IPS-15b (cell line): ENCODE data around the gene HTR6.

Source experiments
- H3K27me3 ChIP-seq: one replicate; pipeline ENCODE4 v1.6.1; 2013; ENCODE audit warnings: low read length; ENCODE audit not compliant: control insufficient read depth, insufficient read depth
- H3K36me3 ChIP-seq: one replicate; pipeline ENCODE4 v1.6.1; 2013; ENCODE audit warnings: low read length; ENCODE audit not compliant: control insufficient read depth, insufficient read depth
- H3K4me1 ChIP-seq: one replicate; pipeline ENCODE4 v1.6.1; 2013; ENCODE audit warnings: mild to moderate bottlenecking, low read length; ENCODE audit not compliant: control insufficient read depth, insufficient read depth
- H3K4me3 ChIP-seq: one replicate; pipeline ENCODE4 v1.5.1; 2013; ENCODE audit warnings: low read depth, low read length
- H3K9ac ChIP-seq: one replicate; pipeline ENCODE4 v1.6.1; 2013; ENCODE audit warnings: low read depth, mild to moderate bottlenecking, low read length
- H3K9me3 ChIP-seq: one replicate; pipeline ENCODE4 v1.6.1; 2013; ENCODE audit warnings: mild to moderate bottlenecking, low read length; ENCODE audit not compliant: control insufficient read depth, insufficient read depth

Gene HTR6

DNA sequence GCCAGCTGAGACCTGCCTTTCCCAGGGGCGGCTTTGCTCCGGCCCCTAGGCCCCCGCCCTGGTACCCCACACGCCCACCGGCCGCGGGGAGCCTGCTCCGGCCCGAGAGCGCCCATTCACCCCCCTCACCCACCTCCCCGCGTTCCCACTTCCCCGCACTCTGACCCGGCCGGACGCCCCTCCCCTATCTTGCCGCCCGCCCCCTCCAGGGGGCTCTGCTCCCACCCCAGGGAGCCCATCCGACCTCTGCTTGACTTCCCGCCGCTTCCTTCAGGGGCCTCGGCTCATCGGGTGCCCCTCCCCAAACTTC, 466 bp downstream of the HTR6 start:
- Histone ChIP-seq H3K4me3 (peak overlapping the region; percentile 46), H3K4me1 (no peaks in the 10 kb centered on the region), H3K9ac (no peak overlapping the region), H3K9me3 (no peaks in the 10 kb centered on the region), H3K36me3 (no peaks in the 10 kb centered on the region), H3K27me3 (peaks cover 56% of the 10 kb centered on the region)

- Histone ChIP-seq H3K27me3 (peaks cover 56% of the 10 kb centered on the region), H3K9me3 (no peaks in the 10 kb centered on the region), H3K9ac (no peak overlapping the region), H3K4me3 (peak overlapping the region; percentile 46), H3K4me1 (no peaks in the 10 kb centered on the region), H3K36me3 (no peaks in the 10 kb centered on the region)
These were observed 1.1 kb downstream of the HTR6 start for GRCh38 chr1:19665496-19666465.

DNA sequence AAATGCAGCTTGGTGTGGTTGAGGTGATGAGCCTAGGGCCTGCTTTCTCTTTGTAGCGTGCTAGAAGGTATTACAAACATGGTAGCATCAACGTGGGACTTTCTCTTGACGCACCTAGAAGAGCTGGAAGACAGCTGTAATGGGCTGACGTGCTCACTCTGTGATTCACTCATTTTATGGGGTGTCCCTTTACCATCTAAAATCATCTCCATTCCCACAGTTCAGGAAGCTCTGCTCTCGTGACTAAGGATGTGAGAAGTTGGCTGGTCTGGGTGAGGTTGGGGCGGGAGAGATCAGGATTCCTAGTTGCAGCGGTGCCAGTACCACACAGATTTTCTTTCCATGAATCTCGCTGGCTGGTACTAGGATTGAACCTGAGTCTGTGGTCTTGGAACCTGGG, 4.2 kb downstream of the HTR6 start:
- no peak overlapping the region for H3K4me3 ChIP-seq
- no peaks in the 10 kb centered on the region for H3K36me3 ChIP-seq
- no peaks in the 10 kb centered on the region for H3K9me3 ChIP-seq
- no peak overlapping the region for H3K9ac ChIP-seq
- H3K27me3 ChIP-seq, result peaks cover 50% of the 10 kb centered on the region
- no peaks in the 10 kb centered on the region for H3K4me1 ChIP-seq

DNA sequence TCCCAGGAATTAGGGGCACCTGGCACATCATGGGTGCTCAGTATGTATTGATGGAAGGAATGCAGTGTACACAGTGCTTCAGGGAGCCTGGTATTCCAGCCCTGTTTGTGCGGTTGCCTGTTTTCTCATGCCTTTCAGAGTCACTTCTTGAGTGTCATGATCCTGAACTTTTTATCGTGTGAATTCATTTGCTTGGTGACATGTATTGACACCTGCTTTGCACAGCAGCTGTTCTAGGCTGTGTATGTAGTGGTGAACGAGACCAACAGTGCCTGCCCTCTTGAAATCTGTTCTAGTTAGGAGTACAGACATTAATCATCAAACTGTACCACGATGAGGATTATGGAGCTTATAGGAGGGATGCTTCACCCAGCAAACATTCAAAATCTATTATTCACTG, 6.1 kb downstream of the HTR6 start:
- Histone ChIP-seq H3K9me3 (no peaks in the 10 kb centered on the region), H3K9ac (no peak overlapping the region), H3K36me3 (no peaks in the 10 kb centered on the region), H3K27me3 (peaks cover 48% of the 10 kb centered on the region), H3K4me1 (no peaks in the 10 kb centered on the region), H3K4me3 (no peak overlapping the region)

GRCh38 chr1:19672237-19672636, 7.6 kb downstream of the HTR6 start:
- peaks cover 37% of the 10 kb centered on the region for H3K27me3 ChIP-seq
- no peaks in the 10 kb centered on the region for H3K4me1 ChIP-seq
- H3K9ac ChIP-seq, result no peak overlapping the region
- no peaks in the 10 kb centered on the region for H3K9me3 ChIP-seq
- H3K4me3 ChIP-seq, result no peak overlapping the region
- no peaks in the 10 kb centered on the region for H3K36me3 ChIP-seq

DNA sequence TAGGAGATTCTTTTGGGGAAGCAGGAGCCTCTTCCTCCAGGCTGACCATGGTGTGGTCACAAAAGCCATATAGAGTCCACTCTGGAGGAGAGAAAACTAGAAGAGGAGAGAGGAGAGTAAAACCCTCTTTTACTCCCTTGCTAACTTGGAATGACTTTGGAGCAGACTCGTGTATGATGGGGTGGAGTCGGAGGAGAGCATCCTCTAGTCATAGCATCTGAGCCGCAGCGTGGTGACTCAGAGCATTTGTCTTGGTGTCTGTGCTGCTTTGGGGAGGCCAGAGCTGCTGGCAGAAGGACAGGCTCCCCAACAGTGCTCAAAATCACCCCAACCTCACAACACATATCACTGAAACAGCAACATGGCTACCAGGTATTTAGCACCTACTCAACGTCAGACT, 11.1 kb downstream of the HTR6 start:
- Histone ChIP-seq H3K4me1 (no peaks in the 10 kb centered on the region), H3K4me3 (no peak overlapping the region), H3K9me3 (no peaks in the 10 kb centered on the region), H3K36me3 (no peaks in the 10 kb centered on the region), H3K9ac (no peak overlapping the region), H3K27me3 (peaks cover 18% of the 10 kb centered on the region)

GRCh38 chr1:19676438-19676922, 11.8 kb downstream of the HTR6 start:
- Histone ChIP-seq H3K9me3 (no peaks in the 10 kb centered on the region), H3K4me1 (no peaks in the 10 kb centered on the region), H3K36me3 (no peaks in the 10 kb centered on the region), H3K9ac (no peak overlapping the region), H3K4me3 (no peak overlapping the region), H3K27me3 (peaks cover 18% of the 10 kb centered on the region)

- Histone ChIP-seq H3K27me3 (peaks cover 15% of the 10 kb centered on the region), H3K4me1 (no peaks in the 10 kb centered on the region)
These were observed 13.8 kb downstream of the HTR6 start for GRCh38 chr1:19678493-19678892.

GRCh38 chr1:19678931-19679453, 14.3 kb downstream of the HTR6 start:
- Histone ChIP-seq H3K4me3 (no peak overlapping the region), H3K27me3 (peaks cover 15% of the 10 kb centered on the region), H3K9me3 (no peaks in the 10 kb centered on the region), H3K36me3 (no peaks in the 10 kb centered on the region), H3K4me1 (no peaks in the 10 kb centered on the region), H3K9ac (no peak overlapping the region)

More at GRCh38 chr1:19678493-19678892, 13.8 kb downstream of the HTR6 start:
- H3K36me3 ChIP-seq, result no peaks in the 10 kb centered on the region
- H3K4me3 ChIP-seq, result no peak overlapping the region
- no peak overlapping the region for H3K9ac ChIP-seq
- no peaks in the 10 kb centered on the region for H3K9me3 ChIP-seq

GRCh38 chr1:19679691-19680090, 15.0 kb downstream of the HTR6 start:
- H3K9me3 ChIP-seq, result no peaks in the 10 kb centered on the region
- H3K9ac ChIP-seq, result no peak overlapping the region
- H3K27me3 ChIP-seq, result peaks cover 13% of the 10 kb centered on the region
- H3K36me3 ChIP-seq, result no peaks in the 10 kb centered on the region
- no peak overlapping the region for H3K4me3 ChIP-seq
- H3K4me1 ChIP-seq, result no peaks in the 10 kb centered on the region

DNA sequence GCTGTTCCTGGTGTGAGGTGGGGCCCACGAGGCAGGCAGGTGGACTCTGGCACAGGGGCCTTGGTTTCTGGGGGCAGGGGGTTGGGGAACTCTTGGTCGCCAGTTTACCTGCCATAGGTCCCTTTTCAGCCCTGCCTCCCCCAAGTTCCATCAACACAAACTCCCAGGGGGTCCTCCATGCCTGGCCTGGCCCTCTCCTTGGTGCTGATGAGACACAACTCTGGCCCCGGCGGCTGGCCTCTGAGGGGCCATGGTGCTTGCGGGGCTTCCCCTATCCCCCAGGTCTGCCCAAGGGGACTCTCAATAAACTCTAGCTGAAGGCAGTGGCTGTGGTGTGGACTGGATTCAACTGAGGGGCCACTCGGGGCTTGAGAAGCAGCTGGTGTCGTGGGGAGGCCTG, 16.0 kb downstream of the HTR6 start:
- peaks cover 6% of the 10 kb centered on the region for H3K27me3 ChIP-seq
- no peak overlapping the region for H3K4me3 ChIP-seq
- no peaks in the 10 kb centered on the region for H3K4me1 ChIP-seq
- no peaks in the 10 kb centered on the region for H3K36me3 ChIP-seq
- no peak overlapping the region for H3K9ac ChIP-seq
- no peaks in the 10 kb centered on the region for H3K9me3 ChIP-seq

GRCh38 chr1:19682257-19682656, 17.6 kb downstream of the HTR6 start:
- no peaks in the 10 kb centered on the region for H3K9me3 ChIP-seq
- H3K4me3 ChIP-seq, result no peak overlapping the region
- H3K9ac ChIP-seq, result no peak overlapping the region
- H3K27me3 ChIP-seq, result no peaks in the 10 kb centered on the region
- H3K36me3 ChIP-seq, result no peaks in the 10 kb centered on the region
- peaks cover 5% of the 10 kb centered on the region for H3K4me1 ChIP-seq
